ENCODE data around the gene SYNJ2. TPM values are rescaled to one million over a fixed set of nuclear protein-coding genes. Genes with fewer than 3 reads are reported as not detected.

The SYNJ2 gene
- total and polyA plus RNA-seq, 3 experiments from 2014 or later: 8.7 to 17.5 (median 16.7) TPM

DNA sequence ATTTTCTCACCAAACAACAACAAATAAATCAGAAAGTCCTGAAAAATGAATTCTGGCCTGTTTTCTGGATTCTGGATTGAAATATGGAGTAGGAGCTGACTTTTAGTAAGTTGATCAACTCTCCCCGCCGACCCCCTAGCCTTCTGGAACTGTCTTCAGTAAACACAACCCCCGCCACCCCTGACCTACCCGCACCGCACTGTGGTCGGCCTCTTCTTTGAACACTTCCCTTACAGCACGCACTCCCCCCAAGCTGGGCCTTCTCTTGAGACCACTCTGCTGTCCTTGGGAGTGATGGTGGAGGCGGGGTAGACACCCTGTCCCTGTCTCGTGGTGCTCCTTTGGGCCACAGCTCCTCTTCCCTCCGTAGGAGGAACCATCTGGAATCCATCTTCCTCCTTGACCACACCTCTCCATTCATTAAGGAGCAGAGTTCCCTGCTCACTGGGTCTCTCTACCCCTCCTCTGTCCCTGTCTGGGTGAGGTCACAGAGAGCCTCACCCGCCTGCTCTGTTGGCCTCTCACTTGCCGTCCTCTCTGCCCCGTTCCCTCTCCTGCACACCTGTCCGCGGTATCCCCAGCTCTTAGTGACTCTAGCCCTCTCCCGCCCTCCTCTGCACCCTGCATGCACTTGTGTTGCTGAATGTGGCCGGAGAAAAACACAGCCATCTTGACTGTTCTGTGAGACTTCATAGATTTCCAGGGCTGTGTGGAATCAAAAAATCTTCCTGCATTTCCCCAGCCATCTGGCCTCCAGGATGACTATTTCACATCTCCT, 19.1 kb downstream of the SYNJ2 start:
- H3K27me3 ChIP-seq (ENCODE audit: insufficient read depth, low read length, poor library complexity, severe bottlenecking): no peaks in the 10 kb centered on the region
- POLR2A ChIA-PET: interaction anchor here (0.6 kb wide), 1 partner anchor 1953 kb away, joined by 3 read pairs; no protein-coding TSS in a partner anchor
- no peaks in the 10 kb centered on the region for H3K9me3 ChIP-seq (ENCODE audit: low read length)
- peaks cover 17% of the 10 kb centered on the region for H3K4me1 ChIP-seq (ENCODE audit: insufficient read depth, low read length)
- Mint-ChIP-seq H3K27ac (peak overlapping the region in 4 of 8 donors; percentile 15 to 84 (median 34)), H3K4me1 (peaks cover 24 to 42% (median 32%) of the 10 kb centered on the region in 3 donors), H3K36me3 (peaks cover 2 to 4% (median 3%) of the 10 kb centered on the region in 3 donors), H3K9me3 (no peaks in the 10 kb centered on the region), H3K27me3 (peaks cover 0 to 3% of the 10 kb centered on the region in 2 donors), H3K4me3 (no peak overlapping the region)
- no peak for DNase-seq
- no peak overlapping the region for H3K4me3 ChIP-seq (ENCODE audit: low read length)
- CTCF ChIA-PET: no interaction called here
- H3K36me3 ChIP-seq (ENCODE audit: insufficient read depth, low read length): no peaks in the 10 kb centered on the region
- H3K27ac ChIP-seq (ENCODE audit: low read depth, low read length): no peak overlapping the region

DNA sequence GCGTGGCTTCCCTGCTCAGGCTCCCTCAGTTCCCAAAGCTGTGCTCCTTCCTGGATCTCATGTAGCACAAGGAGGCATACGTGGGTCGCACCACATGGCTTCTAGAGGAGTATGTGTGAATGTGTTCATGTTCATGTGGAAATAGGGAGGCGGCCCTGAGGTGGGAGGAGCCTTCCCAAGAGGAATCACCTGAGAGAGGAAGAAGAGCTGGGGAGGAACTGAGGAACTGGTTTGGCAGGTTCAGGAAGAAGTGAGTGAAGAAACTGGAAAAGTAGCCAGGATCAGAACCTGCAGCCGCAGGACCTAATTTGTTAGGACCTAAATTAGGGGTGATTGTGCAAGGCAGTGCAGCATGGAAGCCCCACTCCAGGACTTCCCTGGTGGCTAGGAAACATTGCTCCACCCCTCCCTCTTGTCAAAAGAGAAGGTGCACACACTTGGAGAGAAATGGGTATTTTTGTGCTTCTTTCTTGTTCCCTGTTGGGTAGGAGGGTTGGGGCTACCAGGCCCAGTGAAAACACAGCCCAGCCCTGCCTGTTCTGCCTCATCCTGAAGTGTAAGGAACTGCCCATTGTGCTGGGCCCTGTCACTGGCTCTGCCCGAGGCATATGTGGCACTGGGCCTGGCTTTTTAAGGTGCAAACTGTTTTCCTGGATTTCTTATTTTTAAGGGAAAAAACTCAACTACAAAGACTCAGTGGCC, 20.7 kb downstream of the SYNJ2 start:
- peaks cover 26 to 42% (median 32%) of the 10 kb centered on the region in 3 donors for H3K4me1 Mint-ChIP-seq
- H3K27ac ChIP-seq (ENCODE audit: low read depth, low read length): peak overlapping the region; percentile 21

DNA sequence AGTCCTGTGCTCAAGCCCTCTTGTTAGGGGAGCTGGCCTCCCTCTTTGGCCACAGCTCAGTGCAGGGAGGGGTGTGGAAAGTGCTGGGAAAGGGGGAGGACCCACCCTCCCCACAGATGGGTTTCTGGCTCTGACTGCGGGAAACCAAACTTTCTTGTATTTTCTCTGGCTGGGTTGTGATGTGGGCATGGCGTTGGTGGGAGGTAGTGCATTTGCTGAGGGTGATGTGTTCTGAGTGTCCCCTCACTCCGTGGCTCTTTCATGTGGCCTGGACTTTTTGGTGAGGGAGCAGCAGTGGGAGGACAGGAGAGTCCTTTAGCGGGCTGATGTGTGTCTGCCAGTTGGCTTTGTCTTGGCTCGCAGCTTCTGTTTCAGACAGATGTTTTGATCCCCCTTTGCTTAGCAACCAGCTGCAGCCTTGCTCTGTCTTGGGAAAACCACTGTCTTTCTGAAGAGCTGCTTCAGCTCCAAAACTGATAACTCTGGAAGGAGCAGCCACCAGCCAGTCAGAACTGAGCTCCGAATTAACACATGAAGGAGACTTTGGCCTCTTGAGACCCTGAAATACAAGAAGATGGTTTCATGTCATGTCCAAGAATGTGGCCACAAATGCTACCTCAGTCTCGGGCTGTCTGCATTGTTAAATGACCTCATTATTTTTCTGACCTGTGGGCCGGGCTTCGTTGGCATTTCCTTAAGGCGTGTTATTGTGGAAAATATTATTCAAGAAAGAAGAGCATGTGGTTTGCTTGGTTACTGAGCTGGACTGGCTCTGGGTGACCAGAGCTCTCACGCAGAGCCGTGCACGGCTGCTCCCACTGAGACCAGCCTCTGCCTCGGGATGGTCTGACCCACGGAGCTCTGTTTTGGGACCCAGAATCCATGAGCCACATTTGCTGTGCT, 21.5 kb downstream of the SYNJ2 start:
- Histone ChIP-seq H3K4me1 (ENCODE audit: insufficient read depth, low read length) (peaks cover 31% of the 10 kb centered on the region), H3K36me3 (ENCODE audit: insufficient read depth, low read length) (no peaks in the 10 kb centered on the region), H3K4me3 (ENCODE audit: low read length) (no peak overlapping the region), H3K9me3 (ENCODE audit: low read length) (no peaks in the 10 kb centered on the region), H3K27ac (ENCODE audit: low read depth, low read length) (peak overlapping the region; percentile 21), H3K27me3 (ENCODE audit: insufficient read depth, low read length, poor library complexity, severe bottlenecking) (no peaks in the 10 kb centered on the region)
- Mint-ChIP-seq H3K27ac (peak overlapping the region in 7 of 8 donors; percentile 42 to 88 (median 67)), H3K36me3 (peaks cover 2 to 7% (median 3%) of the 10 kb centered on the region in 3 donors), H3K9me3 (no peaks in the 10 kb centered on the region), H3K4me1 (peaks cover 30 to 47% (median 35%) of the 10 kb centered on the region in 3 donors), H3K27me3 (peaks cover 0 to 3% of the 10 kb centered on the region in 2 donors), H3K4me3 (no peak overlapping the region)
- DNase-seq: no peak
- POLR2A ChIA-PET: no interaction called here
- CTCF ChIA-PET: interaction anchor here (1.1 kb wide), 1 partner anchor 8 kb away, joined by 3 read pairs; no protein-coding TSS in a partner anchor

More for the DNA sequence above, 20.7 kb downstream of the SYNJ2 start:
- peaks cover 0 to 3% of the 10 kb centered on the region in 2 donors for H3K27me3 Mint-ChIP-seq
- DNase-seq: no peak
- no peaks in the 10 kb centered on the region for H3K27me3 ChIP-seq (ENCODE audit: insufficient read depth, low read length, poor library complexity, severe bottlenecking)
- H3K9me3 ChIP-seq (ENCODE audit: low read length): no peaks in the 10 kb centered on the region
- peak overlapping the region in 4 of 8 donors; percentile 26 to 88 (median 84) for H3K27ac Mint-ChIP-seq
- ChIA-PET POLR2A (no interaction called here), CTCF (interaction anchor here (1.1 kb wide), 1 partner anchor 8 kb away, joined by 3 read pairs; no protein-coding TSS in a partner anchor)
- no peak overlapping the region for H3K4me3 ChIP-seq (ENCODE audit: low read length)
- H3K4me1 ChIP-seq (ENCODE audit: insufficient read depth, low read length): peaks cover 23% of the 10 kb centered on the region
- no peak overlapping the region for H3K4me3 Mint-ChIP-seq
- H3K36me3 ChIP-seq (ENCODE audit: insufficient read depth, low read length): no peaks in the 10 kb centered on the region
- no peaks in the 10 kb centered on the region for H3K9me3 Mint-ChIP-seq
- peaks cover 2 to 7% (median 3%) of the 10 kb centered on the region in 3 donors for H3K36me3 Mint-ChIP-seq

DNA sequence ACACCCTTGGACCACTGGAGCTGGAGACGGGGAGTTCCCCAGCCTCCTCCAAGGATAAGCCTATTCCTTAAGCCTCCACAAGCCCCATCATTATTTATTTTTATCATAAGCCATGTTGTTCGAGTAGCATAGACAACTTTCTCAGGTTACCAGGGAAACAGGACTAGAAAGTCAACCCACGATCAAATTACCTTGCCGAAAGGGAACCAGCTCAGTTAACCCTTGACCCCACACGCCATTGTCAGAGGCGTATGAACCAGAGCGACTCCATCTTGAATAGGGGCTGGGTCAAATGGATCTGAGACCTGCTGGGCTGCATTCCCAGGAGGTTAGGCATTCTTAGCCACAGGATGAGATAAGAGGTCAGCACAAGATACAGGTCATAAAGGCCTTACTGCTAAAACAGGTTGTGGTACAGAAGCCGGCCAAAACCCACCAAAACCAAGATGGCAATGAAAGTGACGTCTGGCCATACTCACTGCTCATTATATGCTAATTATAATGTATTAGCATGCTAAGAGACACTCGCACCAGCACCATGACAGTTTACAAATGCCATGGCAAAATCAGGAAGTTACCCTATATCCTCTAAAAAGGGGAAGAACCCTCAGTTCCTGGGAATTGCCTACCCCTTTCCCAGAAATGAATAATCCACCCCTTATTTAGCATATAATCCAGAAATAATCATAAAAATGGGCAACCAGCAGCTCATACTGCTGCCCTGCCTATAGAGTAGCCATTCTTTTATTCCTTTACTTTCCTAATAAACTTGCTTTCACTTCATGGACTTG, 22.4 kb downstream of the SYNJ2 start:
- Histone ChIP-seq H3K27ac (ENCODE audit: low read depth, low read length) (no peak overlapping the region), H3K36me3 (ENCODE audit: insufficient read depth, low read length) (no peaks in the 10 kb centered on the region), H3K27me3 (ENCODE audit: insufficient read depth, low read length, poor library complexity, severe bottlenecking) (no peaks in the 10 kb centered on the region), H3K9me3 (ENCODE audit: low read length) (no peaks in the 10 kb centered on the region), H3K4me3 (ENCODE audit: low read length) (no peak overlapping the region), H3K4me1 (ENCODE audit: insufficient read depth, low read length) (peaks cover 40% of the 10 kb centered on the region)
- peaks cover 2 to 8% (median 3%) of the 10 kb centered on the region in 3 donors for H3K36me3 Mint-ChIP-seq
- CTCF ChIA-PET: interaction anchor here (1.1 kb wide), 1 partner anchor 9 kb away, joined by 3 read pairs; no protein-coding TSS in a partner anchor
- no peaks in the 10 kb centered on the region for H3K9me3 Mint-ChIP-seq
- peaks cover 0 to 1% of the 10 kb centered on the region in 2 donors for H3K27me3 Mint-ChIP-seq
- no peak for DNase-seq
- POLR2A ChIA-PET: no interaction called here
- H3K27ac Mint-ChIP-seq: peak overlapping the region in 3 of 8 donors; percentile 26 to 74 (median 36)
- no peak overlapping the region for H3K4me3 Mint-ChIP-seq
- H3K4me1 Mint-ChIP-seq: peaks cover 39 to 56% (median 40%) of the 10 kb centered on the region in 3 donors

DNA sequence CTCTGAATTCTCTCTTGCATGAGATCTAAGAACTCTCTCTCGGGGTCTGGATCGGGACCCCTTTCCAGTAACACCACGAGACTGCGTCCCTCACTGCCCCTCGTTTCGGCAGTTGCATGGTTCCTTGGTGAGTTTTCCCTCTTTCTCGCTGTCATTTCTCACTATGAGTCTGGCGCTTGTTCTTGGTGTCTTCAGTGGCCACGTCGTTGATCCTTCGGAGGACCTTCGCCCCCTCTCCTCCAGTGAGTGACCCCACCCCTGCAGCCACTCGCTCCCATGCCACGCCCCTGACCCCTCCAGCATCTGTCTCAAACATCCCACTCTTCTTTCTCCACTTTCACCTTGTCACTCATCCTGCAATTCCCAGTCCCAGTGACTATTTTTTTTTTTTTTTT, 23.0 kb downstream of the SYNJ2 start:
- no peaks in the 10 kb centered on the region for H3K27me3 ChIP-seq (ENCODE audit: insufficient read depth, low read length, poor library complexity, severe bottlenecking)
- Mint-ChIP-seq H3K36me3 (peaks cover 2 to 8% (median 3%) of the 10 kb centered on the region in 3 donors), H3K4me1 (peaks cover 45 to 62% (median 46%) of the 10 kb centered on the region in 3 donors), H3K27ac (peak overlapping the region in 2 of 8 donors; percentile 36 to 77), H3K27me3 (peaks cover 0 to 1% of the 10 kb centered on the region in 2 donors), H3K4me3 (no peak overlapping the region), H3K9me3 (no peaks in the 10 kb centered on the region)
- ChIA-PET CTCF (no interaction called here), POLR2A (no interaction called here)
- H3K9me3 ChIP-seq (ENCODE audit: low read length): no peaks in the 10 kb centered on the region
- DNase-seq: no peak
- peaks cover 46% of the 10 kb centered on the region for H3K4me1 ChIP-seq (ENCODE audit: insufficient read depth, low read length)
- no peak overlapping the region for H3K27ac ChIP-seq (ENCODE audit: low read depth, low read length)
- no peaks in the 10 kb centered on the region for H3K36me3 ChIP-seq (ENCODE audit: insufficient read depth, low read length)
- no peak overlapping the region for H3K4me3 ChIP-seq (ENCODE audit: low read length)

DNA sequence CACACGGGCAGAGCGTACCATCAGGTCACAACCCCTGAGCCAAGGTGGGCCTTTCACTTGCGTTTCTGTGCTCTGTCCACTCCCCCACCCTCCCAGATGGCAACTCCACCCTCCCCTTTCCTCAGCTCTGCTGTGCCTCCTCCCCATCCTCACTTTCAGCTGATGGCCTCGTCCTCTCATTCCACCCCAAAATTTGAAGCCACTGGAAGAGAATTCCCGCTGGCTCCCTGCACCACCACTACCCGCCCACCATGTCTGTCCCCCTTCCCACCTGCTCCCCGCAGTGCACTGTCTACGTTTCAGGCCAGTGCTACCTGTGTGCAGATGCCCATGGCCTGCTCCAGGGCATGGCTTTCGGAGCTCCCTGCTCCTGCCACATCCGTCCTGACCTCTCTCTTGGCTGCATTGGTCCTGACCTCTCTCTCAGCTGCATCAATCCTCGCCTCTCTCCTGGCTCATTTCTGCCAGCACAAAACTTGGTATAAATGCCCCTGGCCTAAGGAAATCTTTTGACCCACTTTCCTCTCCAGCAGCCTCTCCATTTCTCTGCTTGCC, 24.0 kb downstream of the SYNJ2 start:
- POLR2A ChIA-PET: no interaction called here

More for the DNA sequence above, 24.0 kb downstream of the SYNJ2 start:
- Mint-ChIP-seq H3K4me1 (peaks cover 55 to 72% (median 56%) of the 10 kb centered on the region in 3 donors), H3K27me3 (peaks cover 0 to 1% of the 10 kb centered on the region in 2 donors), H3K9me3 (no peaks in the 10 kb centered on the region), H3K27ac (peak overlapping the region in 2 of 8 donors; percentile 78 to 80), H3K36me3 (peaks cover 2 to 10% (median 3%) of the 10 kb centered on the region in 3 donors), H3K4me3 (no peak overlapping the region)
- no peaks in the 10 kb centered on the region for H3K36me3 ChIP-seq (ENCODE audit: insufficient read depth, low read length)
- CTCF ChIA-PET: interaction anchor here (1.3 kb wide), 1 partner anchor 20 kb away, joined by 4 read pairs; no protein-coding TSS in a partner anchor
- H3K27me3 ChIP-seq (ENCODE audit: insufficient read depth, low read length, poor library complexity, severe bottlenecking): no peaks in the 10 kb centered on the region
- no peaks in the 10 kb centered on the region for H3K9me3 ChIP-seq (ENCODE audit: low read length)
- peaks cover 55% of the 10 kb centered on the region for H3K4me1 ChIP-seq (ENCODE audit: insufficient read depth, low read length)
- no peak overlapping the region for H3K4me3 ChIP-seq (ENCODE audit: low read length)
- DNase-seq: no peak
- no peak overlapping the region for H3K27ac ChIP-seq (ENCODE audit: low read depth, low read length)

Data from CD8-positive, alpha-beta memory T cell (primary cell).